GM23338 (cell line): ENCODE measurements around the gene E2F3. TPM values are rescaled to one million over a fixed set of nuclear protein-coding genes. Genes with fewer than 3 reads are reported as not detected.

ENCODE experiments used
- ATAC-seq: fragments of 200-7000 bp; cut with Tn5 transposase; 3 replicates; pipeline ENCODE4 v1.9.1; 2020
- DNase-seq: peaks from one replicate; pipeline ENCODE4 v3.0.0-alpha.2; 2015; ENCODE audit warnings: low spot score
- H2AFZ ChIP-seq: fragments of 200-600 bp; sonication (generic); 2 replicates; pipeline ENCODE4 v1.8.0; 2016; ENCODE audit warnings: antibody characterized with exemption, mild to moderate bottlenecking, moderate library complexity
- H3F3A ChIP-seq: fragments of 200-600 bp; sonication (generic); replicated peaks from 2 replicates; pipeline ENCODE4 v1.8.0; 2017; ENCODE audit warnings: antibody characterized with exemption, mixed run types, low read depth
- H3K27ac ChIP-seq: fragments of 200-600 bp; sonication (generic); 2 replicates; pipeline ENCODE4 v1.6.1; 2016; ENCODE audit warnings: low read depth
- H3K27me3 ChIP-seq: fragments of 200-600 bp; sonication (generic); 2 replicates; pipeline ENCODE4 v1.8.0; 2016; ENCODE audit warnings: mild to moderate bottlenecking, mixed run types, moderate library complexity; ENCODE audit not compliant: insufficient read depth
- H3K36me3 ChIP-seq: fragments of 200-600 bp; sonication (generic); 2 replicates; pipeline ENCODE4 v1.8.0; 2016; ENCODE audit warnings: mild to moderate bottlenecking; ENCODE audit not compliant: insufficient read depth
- H3K4me1 ChIP-seq: fragments of 200-600 bp; sonication (generic); 2 replicates; pipeline ENCODE4 v1.8.0; 2016; ENCODE audit warnings: mild to moderate bottlenecking, moderate library complexity; ENCODE audit not compliant: insufficient read depth
- H3K4me2 ChIP-seq: fragments of 200-600 bp; sonication (generic); 2 replicates; pipeline ENCODE4 v1.7.1; 2017; ENCODE audit warnings: mixed run types
- H3K4me3 ChIP-seq: fragments of 200-600 bp; sonication (generic); 2 replicates; pipeline ENCODE4 v1.6.1; 2016; ENCODE audit warnings: mixed run types
- H3K79me2 ChIP-seq: fragments of 200-600 bp; sonication (generic); replicated peaks from 2 replicates; pipeline ENCODE4 v1.8.0; 2017; ENCODE audit warnings: mild to moderate bottlenecking; ENCODE audit not compliant: insufficient read depth
- H3K9me2 ChIP-seq: fragments of 200-600 bp; sonication (generic); 2 replicates; pipeline ENCODE4 v1.8.0; 2017; ENCODE audit not compliant: insufficient read depth
- H4K20me1 ChIP-seq: fragments of 200-600 bp; sonication (generic); replicated peaks from 2 replicates; pipeline ENCODE4 v1.8.0; 2017; ENCODE audit warnings: mild to moderate bottlenecking; ENCODE audit not compliant: insufficient read depth
- H3K27ac Mint-ChIP-seq: 2 replicates; pipeline ENCODE4 v1.8.0; 2020; ENCODE audit warnings: inconsistent platforms, mild to moderate bottlenecking, moderate library complexity, mixed read lengths
- H3K27me3 Mint-ChIP-seq: 3 replicates; pipeline ENCODE4 v1.8.0; 2022; ENCODE audit warnings: low read depth, mild to moderate bottlenecking, moderate library complexity, mixed read lengths, inconsistent platforms; ENCODE audit not compliant: insufficient read depth, poor library complexity
- H3K36me3 Mint-ChIP-seq: 3 replicates; pipeline ENCODE4 v1.8.0; 2021; ENCODE audit warnings: low read depth, mild to moderate bottlenecking, inconsistent platforms, moderate library complexity, mixed read lengths
- H3K4me1 Mint-ChIP-seq: 3 replicates; pipeline ENCODE4 v1.8.0; 2020; ENCODE audit warnings: mild to moderate bottlenecking, inconsistent platforms, mixed read lengths
- H3K4me3 Mint-ChIP-seq: 3 replicates; pipeline ENCODE4 v1.8.0; 2021; ENCODE audit warnings: moderate library complexity, mild to moderate bottlenecking, inconsistent platforms, mixed read lengths
- H3K9me3 Mint-ChIP-seq: 3 replicates; pipeline ENCODE4 v1.8.0; 2020; ENCODE audit warnings: moderate library complexity, mild to moderate bottlenecking, inconsistent platforms, mixed read lengths
- CREB1 ChIP-seq: fragments of 250-450 bp; sonication (Bioruptor Pico); IDR thresholded peaks from 2 replicates; pipeline ENCODE4 v1.5.0; 2020; ENCODE audit warnings: low read depth, mild to moderate bottlenecking, moderate library complexity
- CTCF ChIP-seq, 2 experiments: fragments of 200-600 bp in 1 of 2; sonication (generic) in 1 of 2; conservative IDR thresholded peaks; 2 replicates each; pipeline versions ENCODE4 v1.5.1 to v1.6.1; 2016 to 2017; ENCODE audit warnings: antibody characterized with exemption in 2 of 2, low read depth in 2 of 2, mild to moderate bottlenecking in 2 of 2, moderate library complexity in 1 of 2
- ETS1 ChIP-seq: IDR thresholded peaks from 2 replicates; pipeline ENCODE4 v1.6.1; 2016; ENCODE audit warnings: antibody characterized with exemption
- EZH2 ChIP-seq: fragments of 200-600 bp; sonication (generic); IDR thresholded peaks from one replicate; pipeline ENCODE4 v1.8.0; 2017; ENCODE audit warnings: antibody characterized with exemption, mild to moderate bottlenecking, low read depth; ENCODE audit not compliant: unreplicated experiment
- EZH2phosphoT487 ChIP-seq: fragments of 200-600 bp; sonication (generic); IDR thresholded peaks from one replicate; pipeline ENCODE4 v1.8.1; 2018; ENCODE audit warnings: antibody characterized with exemption; ENCODE audit not compliant: unreplicated experiment
- JUNB ChIP-seq: IDR thresholded peaks from one replicate; pipeline ENCODE4 v1.6.1; 2016; ENCODE audit warnings: antibody characterized with exemption; ENCODE audit not compliant: unreplicated experiment
- NANOG ChIP-seq: IDR thresholded peaks from 2 replicates; pipeline ENCODE4 v1.6.1; 2016; ENCODE audit warnings: antibody characterized with exemption, borderline replicate concordance
- POLR2AphosphoS5 ChIP-seq: IDR thresholded peaks from 2 replicates; pipeline ENCODE4 v1.6.1; 2016; ENCODE audit warnings: antibody characterized with exemption, low read depth
- REST ChIP-seq: IDR thresholded peaks from one replicate; pipeline ENCODE4 v1.6.1; 2018; ENCODE audit warnings: antibody characterized with exemption; ENCODE audit not compliant: unreplicated experiment
- STAT1 ChIP-seq: IDR thresholded peaks from one replicate; pipeline ENCODE4 v1.6.1; 2016; ENCODE audit warnings: antibody characterized with exemption; ENCODE audit not compliant: unreplicated experiment
- ZNF114 ChIP-seq: fragments of 250-450 bp; sonication (Bioruptor Pico); IDR thresholded peaks from 2 replicates; pipeline ENCODE4 v1.5.0; 2020; ENCODE audit warnings: mild to moderate bottlenecking, moderate library complexity
- ZNF331 ChIP-seq: fragments of 250-450 bp; sonication (Bioruptor Pico); IDR thresholded peaks from 2 replicates; pipeline ENCODE4 v1.5.0; 2020; ENCODE audit warnings: low read depth, mild to moderate bottlenecking, moderate library complexity
- ZNF462 ChIP-seq: fragments of 250-450 bp; sonication (Bioruptor Pico); IDR thresholded peaks from 2 replicates; pipeline ENCODE4 v1.5.0; 2020; ENCODE audit warnings: mild to moderate bottlenecking, moderate library complexity
- polyA plus RNA-seq: library from polyadenylated mRNA; unstranded; fragments of >200 nt; fragmentation: Nextera tagmentation; extraction: Ambion mirVana; gene quantifications from 2 replicates; pipeline ENCODE4 v1.2.1, GENCODE V29; 2016
- total RNA-seq: library from RNA; depleted of rRNA; stranded (reverse); fragments of >200 nt; shearing (Covaris generic); gene quantifications from 2 replicates; pipeline ENCODE4 v1.2.3, GENCODE V29; 2014

E2F3 gene
- total and polyA plus RNA-seq, 2 experiments from 2014 or later: 27.2 to 33.5 TPM

GRCh38 chr6:20468209-20468608 is 66.5 kb downstream of the E2F3 start:
- DNase-seq: no peak
- H2AFZ ChIP-seq: no peak overlapping the region
- H3K36me3 Mint-ChIP-seq: peaks cover 49% of the 10 kb centered on the region
- peaks cover 37% of the 10 kb centered on the region for H3K4me1 ChIP-seq
- TF ChIP-seq NANOG: no peak
- TF ChIP-seq ETS1: no peak
- no peak for TF ChIP-seq ZNF114 (CRISPR knock-in tag)
- no peak for TF ChIP-seq JUNB
- TF ChIP-seq ZNF331 (CRISPR knock-in tag): no peak
- no peak for TF ChIP-seq EZH2phosphoT487
- TF ChIP-seq STAT1: no peak
- no peak for TF ChIP-seq POLR2AphosphoS5
- TF ChIP-seq REST: no peak
- TF ChIP-seq CTCF (conservative IDR thresholded peaks at IDR 0.05; ENCODE audit: low read depth in 2 of 2): no peak
- TF ChIP-seq CREB1 (CRISPR knock-in tag): no peak
- TF ChIP-seq EZH2: no peak
- no peak for TF ChIP-seq ZNF462
- no peak overlapping the region; the same call in 1 of the 2 replicates for H3K4me3 ChIP-seq
- H3K9me3 Mint-ChIP-seq: peaks cover 16% of the 10 kb centered on the region; the same call in 2 of the 3 replicates
- H3K36me3 ChIP-seq: peaks cover 8% of the 10 kb centered on the region
- peaks cover 5% of the 10 kb centered on the region; the same call in 1 of the 2 replicates for H3F3A ChIP-seq
- peaks cover 87% of the 10 kb centered on the region for H3K79me2 ChIP-seq
- H3K4me3 Mint-ChIP-seq: no peak overlapping the region; the same call in 2 of the 3 replicates
- H3K27ac ChIP-seq: peak overlapping the region; percentile 85
- peaks cover 5% of the 10 kb centered on the region for H3K27me3 Mint-ChIP-seq
- no peaks in the 10 kb centered on the region for H3K27me3 ChIP-seq
- H3K9me2 ChIP-seq: 0 out of 2 replicates have a peak, but pooled peaks cover 5% of the 10 kb centered on the region
- H3K4me2 ChIP-seq: peak overlapping the region; percentile 64
- H4K20me1 ChIP-seq: peaks cover 4% of the 10 kb centered on the region; the same call in 1 of the 2 replicates
- ATAC-seq: no peak
- H3K27ac Mint-ChIP-seq: peak overlapping the region; percentile 27; the same call in 1 of the 2 replicates
- H3K4me1 Mint-ChIP-seq: peaks cover 60% of the 10 kb centered on the region
